Caco-2 (cell line): ENCODE data around the gene SERPING1. TPM values are rescaled to one million over a fixed set of nuclear protein-coding genes. Genes with fewer than 3 reads are reported as not detected.

ENCODE experiments used
- BruUV-seq: library from RNA; stranded (reverse); fragments of 400-500 nt; replicated peaks from 2 replicates; lab custom pipeline; 2021; lab: Mats Ljungman, UMichigan
- CTCF ChIA-PET: fragments of 300-600 bp; sonication (Branson Sonifier 250); formaldehyde crosslinking; loops from one replicate; lab custom pipeline; 2022; ENCODE audit warnings: antibody characterized with exemption; lab: Charles Lee
- POLR2A ChIA-PET: fragments of 300-600 bp; sonication (Branson Sonifier 250); formaldehyde crosslinking; loops from one replicate; lab custom pipeline; 2022; ENCODE audit warnings: antibody characterized with exemption; lab: Charles Lee
- DNase-seq, 2 experiments: peaks; one replicate each; pipeline versions ENCODE4 v3.0.0 to v3.0.0-alpha.2; 2020 to 2022
- H3K27me3 ChIP-seq: replicated peaks from 2 replicates; pipeline ENCODE4 v1.6.0; 2011; ENCODE audit warnings: low read length; ENCODE audit not compliant: control insufficient read depth, insufficient read depth
- H3K36me3 ChIP-seq: 2 replicates; pipeline ENCODE4 v1.5.1; 2011; ENCODE audit warnings: low read length; ENCODE audit not compliant: control insufficient read depth, insufficient read depth
- H3K4me1 ChIP-seq: fragments of 250-450 bp; sonication (Bioruptor Pico); 2 replicates; pipeline ENCODE4 v1.5.1; 2020; ENCODE audit warnings: mild to moderate bottlenecking
- H3K4me3 ChIP-seq: 2 replicates; pipeline ENCODE4 v1.5.1; 2011; ENCODE audit warnings: low read depth, mild to moderate bottlenecking, control low read depth, low read length
- H3K9me3 ChIP-seq: fragments of 250-450 bp; sonication (Bioruptor Pico); 2 replicates; pipeline ENCODE4 v1.5.1; 2020; ENCODE audit warnings: mild to moderate bottlenecking, moderate library complexity
- H3K27ac Mint-ChIP-seq: one replicate; pipeline ENCODE4 v1.8.0; 2022; ENCODE audit warnings: mixed read lengths; ENCODE audit not compliant: unreplicated experiment
- H3K27me3 Mint-ChIP-seq: one replicate; pipeline ENCODE4 v1.8.0; 2022; ENCODE audit warnings: mixed read lengths; ENCODE audit not compliant: insufficient read depth, unreplicated experiment
- H3K36me3 Mint-ChIP-seq: one replicate; pipeline ENCODE4 v1.8.0; 2022; ENCODE audit warnings: mild to moderate bottlenecking, mixed read lengths; ENCODE audit not compliant: insufficient read depth, unreplicated experiment
- H3K4me1 Mint-ChIP-seq: one replicate; pipeline ENCODE4 v1.8.0; 2022; ENCODE audit warnings: low read depth, mixed read lengths; ENCODE audit not compliant: unreplicated experiment
- H3K4me3 Mint-ChIP-seq: one replicate; pipeline ENCODE4 v1.8.0; 2022; ENCODE audit warnings: mild to moderate bottlenecking, moderate library complexity, mixed read lengths; ENCODE audit not compliant: unreplicated experiment
- H3K9me3 Mint-ChIP-seq: one replicate; pipeline ENCODE4 v1.8.0; 2022; ENCODE audit warnings: mixed read lengths; ENCODE audit not compliant: unreplicated experiment
- intact Hi-C: fragments of 100-400 bp; cut with micrococcal nuclease; formaldehyde crosslinking; loops from one replicate; pipeline ENCODE4 v1.10.0; 2022; ENCODE audit not compliant: unreplicated experiment
- total RNA-seq: library from RNA; stranded (reverse); gene quantifications from 2 replicates; pipeline ENCODE4 v1.2.3, GENCODE V29; 2022
- TF ChIP-seq, protein P1 (sequence below), 2 experiments: fragments of 200-600 bp in 1 of 2; IDR thresholded peaks; 1 replicate in 1 of 2; 2 replicates in 1 of 2; pipeline versions ENCODE4 v1.5.1 to v1.8.0; 2011 to 2022; ENCODE audit warnings: antibody characterized with exemption in 1 of 2, control low read depth in 1 of 2, inconsistent platforms in 1 of 2, low read depth in 1 of 2, low read length in 1 of 2, mild to moderate bottlenecking in 1 of 2, moderate library complexity in 1 of 2; ENCODE audit not compliant: insufficient read depth in 1 of 2, severe bottlenecking in 1 of 2, unreplicated experiment in 1 of 2

Gene SERPING1
- total RNA-seq, 1 experiment from 2014 or later, result 3.8 TPM

DNA sequence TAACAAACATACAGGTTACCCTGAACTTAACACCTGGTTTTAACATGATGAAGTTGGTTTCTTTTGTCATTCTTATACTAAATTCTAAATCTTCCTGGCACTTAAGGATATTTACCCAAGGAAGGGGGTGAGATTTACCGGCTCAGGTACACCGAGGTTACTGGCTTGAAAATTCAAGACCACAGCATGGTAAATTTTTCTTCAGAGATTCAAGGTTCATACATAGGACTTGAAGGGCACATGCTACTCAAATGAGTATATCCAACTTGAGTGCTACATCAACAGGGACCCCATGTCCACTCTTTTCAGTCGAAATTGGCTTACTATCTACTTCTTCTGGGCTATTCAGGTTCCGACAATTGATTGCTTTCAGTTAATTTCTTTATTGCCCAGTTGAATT is 12.7 kb downstream of the SERPING1 start:
- BruUV-seq, result no TSS peak
- ChIA-PET POLR2A (no interaction called here), CTCF (no interaction called here)
- Mint-ChIP-seq H3K36me3 (no peaks in the 10 kb centered on the region), H3K27me3 (peaks cover 3% of the 10 kb centered on the region), H3K27ac (no peak overlapping the region), H3K4me1 (no peaks in the 10 kb centered on the region), H3K4me3 (no peak overlapping the region), H3K9me3 (no peaks in the 10 kb centered on the region)
- Histone ChIP-seq H3K4me3 (no peak overlapping the region), H3K27me3 (no peaks in the 10 kb centered on the region; the same call in 1 of the 2 replicates), H3K9me3 (no peaks in the 10 kb centered on the region), H3K36me3 (no peaks in the 10 kb centered on the region), H3K4me1 (no peaks in the 10 kb centered on the region)
- intact Hi-C loops, result no loop called here
- TF ChIP-seq, protein P1, sequence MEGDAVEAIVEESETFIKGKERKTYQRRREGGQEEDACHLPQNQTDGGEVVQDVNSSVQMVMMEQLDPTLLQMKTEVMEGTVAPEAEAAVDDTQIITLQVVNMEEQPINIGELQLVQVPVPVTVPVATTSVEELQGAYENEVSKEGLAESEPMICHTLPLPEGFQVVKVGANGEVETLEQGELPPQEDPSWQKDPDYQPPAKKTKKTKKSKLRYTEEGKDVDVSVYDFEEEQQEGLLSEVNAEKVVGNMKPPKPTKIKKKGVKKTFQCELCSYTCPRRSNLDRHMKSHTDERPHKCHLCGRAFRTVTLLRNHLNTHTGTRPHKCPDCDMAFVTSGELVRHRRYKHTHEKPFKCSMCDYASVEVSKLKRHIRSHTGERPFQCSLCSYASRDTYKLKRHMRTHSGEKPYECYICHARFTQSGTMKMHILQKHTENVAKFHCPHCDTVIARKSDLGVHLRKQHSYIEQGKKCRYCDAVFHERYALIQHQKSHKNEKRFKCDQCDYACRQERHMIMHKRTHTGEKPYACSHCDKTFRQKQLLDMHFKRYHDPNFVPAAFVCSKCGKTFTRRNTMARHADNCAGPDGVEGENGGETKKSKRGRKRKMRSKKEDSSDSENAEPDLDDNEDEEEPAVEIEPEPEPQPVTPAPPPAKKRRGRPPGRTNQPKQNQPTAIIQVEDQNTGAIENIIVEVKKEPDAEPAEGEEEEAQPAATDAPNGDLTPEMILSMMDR (IDR thresholded peaks at IDR 0.05; ENCODE audit: insufficient read depth in 1 of 2, low read depth in 1 of 2, low read length in 1 of 2, severe bottlenecking in 1 of 2, unreplicated experiment in 1 of 2), result no peak
- no peak for DNase-seq

GRCh38 chr11:57614234-57614772 is 16.8 kb downstream of the SERPING1 start:
- Histone ChIP-seq H3K4me1 (no peaks in the 10 kb centered on the region), H3K27me3 (no peaks in the 10 kb centered on the region), H3K36me3 (no peaks in the 10 kb centered on the region), H3K9me3 (peaks cover 4% of the 10 kb centered on the region; the same call in 1 of the 2 replicates), H3K4me3 (no peak overlapping the region)
- ChIA-PET CTCF (interaction anchor here (0.5 to 3.3 kb wide), 2 partner anchors 29 to 30 kb away, joined by 4 to 11 read pairs; no protein-coding TSS in a partner anchor), POLR2A (no interaction called here)
- TF ChIP-seq, protein P1 (IDR thresholded peaks at IDR 0.05; ENCODE audit: insufficient read depth in 1 of 2, low read depth in 1 of 2, low read length in 1 of 2, severe bottlenecking in 1 of 2, unreplicated experiment in 1 of 2), result no peak
- no peak for DNase-seq
- Mint-ChIP-seq H3K4me3 (no peak overlapping the region), H3K27ac (no peak overlapping the region), H3K27me3 (no peaks in the 10 kb centered on the region), H3K4me1 (no peaks in the 10 kb centered on the region), H3K9me3 (no peaks in the 10 kb centered on the region), H3K36me3 (no peaks in the 10 kb centered on the region)
- intact Hi-C loops, result no loop called here
- BruUV-seq, result no TSS peak

- intact Hi-C loops, result no loop called here
- POLR2A ChIA-PET, result no interaction called here
- DNase-seq, result no peak
- Mint-ChIP-seq H3K4me3 (no peak overlapping the region), H3K4me1 (no peaks in the 10 kb centered on the region), H3K9me3 (no peaks in the 10 kb centered on the region), H3K27me3 (no peaks in the 10 kb centered on the region), H3K36me3 (no peaks in the 10 kb centered on the region), H3K27ac (no peak overlapping the region)
- CTCF ChIA-PET, result no interaction called here
- H3K4me1 ChIP-seq, result no peaks in the 10 kb centered on the region
- H3K9me3 ChIP-seq, result peaks cover 11% of the 10 kb centered on the region; the same call in 1 of the 2 replicates
- H3K36me3 ChIP-seq, result no peaks in the 10 kb centered on the region
- no peak overlapping the region for H3K4me3 ChIP-seq
- no TSS peak for BruUV-seq
- H3K27me3 ChIP-seq, result no peaks in the 10 kb centered on the region
- TF ChIP-seq, protein P1 (IDR thresholded peaks at IDR 0.05; ENCODE audit: insufficient read depth in 1 of 2, low read depth in 1 of 2, low read length in 1 of 2, severe bottlenecking in 1 of 2, unreplicated experiment in 1 of 2), result no peak
Measured at GRCh38 chr11:57615308-57615707, 17.8 kb downstream of the SERPING1 start.
